H1 (cell line): ENCODE data around the gene NKTR. TPM values are rescaled to one million over a fixed set of nuclear protein-coding genes. Genes with fewer than 3 reads are reported as not detected.

Source experiments
- ASH2L ChIP-seq: fragments of 200-600, 300-600 bp; sonication (generic); IDR thresholded peaks from one replicate; pipeline ENCODE4 v1.7.1; 2017; ENCODE audit warnings: low read length
- CBX5 ChIP-seq: fragments of 300-800, 300-1000 bp; sonication (generic); IDR thresholded peaks from 2 replicates; pipeline ENCODE4 v1.7.1; 2016; ENCODE audit warnings: antibody characterized with exemption, low read length, low read depth
- CBX8 ChIP-seq: fragments of 300-800, 300-1000 bp; sonication (generic); IDR thresholded peaks from 2 replicates; pipeline ENCODE4 v1.7.1; 2016; ENCODE audit warnings: low read depth, low read length, borderline replicate concordance
- CEBPB ChIP-seq: IDR thresholded peaks from 2 replicates; pipeline ENCODE4 v1.6.1; 2012; ENCODE audit warnings: low read depth, low read length
- CHD2 ChIP-seq: IDR thresholded peaks from 2 replicates; pipeline ENCODE4 v1.6.1; 2012; ENCODE audit warnings: low read length, improper control_type of control experiment
- CTBP2 ChIP-seq: IDR thresholded peaks from 2 replicates; pipeline ENCODE4 v1.7.0; 2011; ENCODE audit warnings: borderline replicate concordance, mild to moderate bottlenecking, moderate library complexity, mixed read lengths, low read length; ENCODE audit not compliant: insufficient read depth, insufficient read length
- EZH2 ChIP-seq: fragments of 200-600 bp; sonication (generic); IDR thresholded peaks from 2 replicates; pipeline ENCODE4 v1.7.1; 2012; ENCODE audit warnings: low read depth, mild to moderate bottlenecking, moderate library complexity, low read length, inconsistent platforms; ENCODE audit not compliant: severe bottlenecking
- HDAC6 ChIP-seq: IDR thresholded peaks from one replicate; pipeline ENCODE4 v1.7.1; 2012; ENCODE audit warnings: low read depth, mild to moderate bottlenecking, inconsistent platforms, low read length, moderate library complexity
- JUN ChIP-seq: IDR thresholded peaks from 2 replicates; pipeline ENCODE4 v1.6.1; 2011; ENCODE audit warnings: low read depth, mild to moderate bottlenecking, improper control_type of control experiment, low read length
- KDM1A ChIP-seq: fragments of 200-600, 300-600 bp; sonication (generic); IDR thresholded peaks from 2 replicates; pipeline ENCODE4 v1.7.1; 2016; ENCODE audit warnings: mild to moderate bottlenecking, low read length, borderline replicate concordance
- KDM4A ChIP-seq: IDR thresholded peaks from one replicate; pipeline ENCODE4 v1.7.1; 2012; ENCODE audit warnings: low read depth, mild to moderate bottlenecking, moderate library complexity, low read length, inconsistent platforms; ENCODE audit not compliant: severe bottlenecking
- NANOG ChIP-seq: IDR thresholded peaks from 2 replicates; pipeline ENCODE4 v1.6.1; 2011; ENCODE audit warnings: low read length, low read depth, mild to moderate bottlenecking, inconsistent platforms; ENCODE audit not compliant: insufficient read depth, poor library complexity, severe bottlenecking
- SIX5 ChIP-seq: IDR thresholded peaks from 2 replicates; pipeline ENCODE4 v1.6.1; 2011; ENCODE audit warnings: mild to moderate bottlenecking, low read depth, low read length
- SP1 ChIP-seq: IDR thresholded peaks from 2 replicates; pipeline ENCODE4 v1.6.1; 2011; ENCODE audit warnings: low read depth, low read length
- SP4 ChIP-seq: IDR thresholded peaks from 2 replicates; pipeline ENCODE4 v1.6.1; 2012; ENCODE audit warnings: low read length, inconsistent platforms
- SUZ12 ChIP-seq: fragments of 200-600 bp; sonication (generic); IDR thresholded peaks from 2 replicates; pipeline ENCODE4 v1.6.1; 2012; ENCODE audit warnings: mild to moderate bottlenecking, inconsistent platforms, low read length, moderate library complexity, mixed read lengths
- TBP ChIP-seq: IDR thresholded peaks from 2 replicates; pipeline ENCODE4 v1.6.1; 2011; ENCODE audit warnings: low read depth, low read length, improper control_type of control experiment
- YY1 ChIP-seq: IDR thresholded peaks from 2 replicates; pipeline ENCODE4 v1.6.1; 2011; ENCODE audit warnings: low read depth, mild to moderate bottlenecking, low read length
- polyA plus RNA-seq, 7 experiments: library from polyadenylated mRNA; depleted of rRNA in 3 of 7; stranded (reverse) in 5 of 7; unstranded in 2 of 7; fragments of >200 nt in 5 of 7; fragments of 200-250 nt in 2 of 7; gene quantifications; 1 replicate in 5 of 7; 2 replicates in 1 of 7; 4 replicates in 1 of 7; pipeline versions ENCODE4 v1.2.1 to v1.2.3, GENCODE V29; 2011 to 2013; ENCODE audit warnings: missing spikeins in 2 of 7, mixed read lengths in 2 of 7
- total RNA-seq: library from RNA; stranded (reverse); fragmentation: NEBNext Ultra II Directional; extraction: Animal tissue kit (Norgen Biotek cat#: 25700); gene quantifications from 2 replicates; pipeline ENCODE4 v1.2.1, GENCODE V29; 2021
- TF ChIP-seq, protein P1 (sequence below), 3 experiments: IDR thresholded peaks; 1 replicate in 2 of 3; 2 replicates in 1 of 3; pipeline versions ENCODE4 v1.5.1 to v1.6.1; 2011; ENCODE audit warnings: low read length in 3 of 3, mild to moderate bottlenecking in 3 of 3, inconsistent platforms in 2 of 3, low read depth in 1 of 3, moderate library complexity in 1 of 3; ENCODE audit not compliant: insufficient read depth in 1 of 3; ENCODE audit errors: control extremely low read depth in 1 of 3

The NKTR gene
- total and polyA plus RNA-seq, 2 of the 8 experiments (the other 6 are each of a cell fraction or from before 2014, with no cell fraction given) = 24.1 to 62.2 TPM

DNA sequence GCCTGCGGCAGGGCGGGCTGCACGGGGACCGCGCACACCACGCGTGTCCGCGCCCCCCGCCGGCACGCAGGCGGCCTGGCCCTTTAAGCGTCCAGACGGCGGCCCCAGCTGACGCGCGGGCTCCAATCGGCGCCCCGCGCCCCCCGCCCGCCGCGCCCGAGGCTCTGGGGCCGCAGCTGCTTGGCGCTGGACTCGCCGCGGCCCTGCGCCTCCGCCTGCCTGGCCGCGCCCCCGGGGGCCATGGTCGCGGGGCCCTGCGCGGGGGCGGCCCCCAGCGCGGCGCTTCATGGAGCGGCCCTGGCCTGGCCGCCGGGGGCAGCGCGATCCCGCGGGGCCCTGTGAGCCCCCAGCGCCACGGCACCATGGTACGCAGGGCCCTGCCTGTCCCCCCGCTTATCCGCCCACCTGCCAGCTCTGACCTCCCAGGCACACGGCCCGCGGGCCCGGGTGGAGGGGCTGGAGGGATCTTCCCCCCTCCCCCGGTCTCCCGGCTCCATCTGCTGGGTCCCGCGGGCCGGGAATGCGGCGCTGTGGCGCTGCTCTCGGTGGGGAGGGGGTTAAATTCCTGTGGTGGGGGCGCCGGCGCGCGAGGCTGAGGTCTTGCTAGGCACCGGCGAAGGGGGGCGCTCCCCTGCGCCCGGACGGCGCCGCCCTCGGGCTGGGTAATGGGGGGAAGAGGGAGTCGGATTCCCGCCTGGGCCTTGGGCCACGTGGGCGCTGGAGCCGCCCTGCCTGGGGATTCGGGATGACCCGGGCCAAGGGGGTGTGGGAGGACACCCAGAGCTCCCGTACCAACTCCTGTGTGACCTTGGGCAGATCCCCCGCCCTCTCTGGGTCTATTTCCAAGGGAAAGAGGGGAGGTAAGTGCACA lies 54.1 kb downstream of the NKTR start (continued):
- peak; percentile 76 for TF ChIP-seq CTBP2
- no peak for TF ChIP-seq CHD2
- TF ChIP-seq SP1 = no peak
- peak; percentile 46 for TF ChIP-seq ASH2L
- TF ChIP-seq CEBPB = no peak
- no peak for TF ChIP-seq TBP
- TF ChIP-seq YY1 = no peak
- peak; percentile 96 for TF ChIP-seq KDM1A
- no peak for TF ChIP-seq SIX5
- no peak for TF ChIP-seq HDAC6
- TF ChIP-seq CBX5 = no peak
- TF ChIP-seq SP4 = no peak
- no peak for TF ChIP-seq CBX8
- no peak for TF ChIP-seq NANOG
- TF ChIP-seq EZH2 = no peak
- peak; percentile 48 for TF ChIP-seq KDM4A
- TF ChIP-seq SUZ12 = no peak
- TF ChIP-seq, protein P1, sequence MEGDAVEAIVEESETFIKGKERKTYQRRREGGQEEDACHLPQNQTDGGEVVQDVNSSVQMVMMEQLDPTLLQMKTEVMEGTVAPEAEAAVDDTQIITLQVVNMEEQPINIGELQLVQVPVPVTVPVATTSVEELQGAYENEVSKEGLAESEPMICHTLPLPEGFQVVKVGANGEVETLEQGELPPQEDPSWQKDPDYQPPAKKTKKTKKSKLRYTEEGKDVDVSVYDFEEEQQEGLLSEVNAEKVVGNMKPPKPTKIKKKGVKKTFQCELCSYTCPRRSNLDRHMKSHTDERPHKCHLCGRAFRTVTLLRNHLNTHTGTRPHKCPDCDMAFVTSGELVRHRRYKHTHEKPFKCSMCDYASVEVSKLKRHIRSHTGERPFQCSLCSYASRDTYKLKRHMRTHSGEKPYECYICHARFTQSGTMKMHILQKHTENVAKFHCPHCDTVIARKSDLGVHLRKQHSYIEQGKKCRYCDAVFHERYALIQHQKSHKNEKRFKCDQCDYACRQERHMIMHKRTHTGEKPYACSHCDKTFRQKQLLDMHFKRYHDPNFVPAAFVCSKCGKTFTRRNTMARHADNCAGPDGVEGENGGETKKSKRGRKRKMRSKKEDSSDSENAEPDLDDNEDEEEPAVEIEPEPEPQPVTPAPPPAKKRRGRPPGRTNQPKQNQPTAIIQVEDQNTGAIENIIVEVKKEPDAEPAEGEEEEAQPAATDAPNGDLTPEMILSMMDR (IDR thresholded peaks at IDR 0.05; ENCODE audit: control extremely low read depth in 1 of 3, insufficient read depth in 1 of 3, low read depth in 1 of 3, low read length in 3 of 3) = peak in 1 of 3 experiments; percentile 54; a peak in 2 of 4 replicates
- no peak for TF ChIP-seq JUN
